Hepatocyte (in vitro differentiated cells): Measurements from ENCODE around the gene NMU.

Experiments used
- EZH2phosphoT487 ChIP-seq: fragments of 200-600 bp; sonication (generic); IDR thresholded peaks from one replicate; pipeline ENCODE4 v1.6.1; 2018; ENCODE audit warnings: antibody characterized with exemption, mild to moderate bottlenecking, low read depth, moderate library complexity; ENCODE audit not compliant: unreplicated experiment, severe bottlenecking
- TF ChIP-seq, protein P1 (sequence below): fragments of 200-600 bp; sonication (generic); IDR thresholded peaks from 2 replicates; pipeline ENCODE4 v1.5.1; 2016; ENCODE audit warnings: antibody characterized with exemption, mild to moderate bottlenecking; ENCODE audit not compliant: poor library complexity

DNA sequence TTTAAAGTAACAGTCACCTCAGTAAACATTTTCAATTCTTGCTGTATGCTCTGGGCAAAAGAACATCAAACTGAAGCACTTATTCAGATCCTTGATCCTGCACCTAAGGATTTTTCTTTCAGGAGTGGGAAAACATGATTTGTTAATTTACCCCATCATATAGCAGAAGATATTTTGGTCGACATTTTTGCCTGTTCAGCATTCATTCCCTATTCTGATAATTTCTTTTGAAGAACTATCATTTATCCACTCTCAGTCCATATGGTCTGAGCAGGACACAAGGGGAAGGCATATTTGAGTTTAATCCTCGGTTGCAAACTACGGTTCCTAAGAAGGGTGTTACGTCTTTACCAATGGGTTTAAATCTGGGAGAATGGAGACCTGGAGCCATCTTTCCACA is 88.2 kb downstream of the NMU start:
- TF ChIP-seq, protein P1, sequence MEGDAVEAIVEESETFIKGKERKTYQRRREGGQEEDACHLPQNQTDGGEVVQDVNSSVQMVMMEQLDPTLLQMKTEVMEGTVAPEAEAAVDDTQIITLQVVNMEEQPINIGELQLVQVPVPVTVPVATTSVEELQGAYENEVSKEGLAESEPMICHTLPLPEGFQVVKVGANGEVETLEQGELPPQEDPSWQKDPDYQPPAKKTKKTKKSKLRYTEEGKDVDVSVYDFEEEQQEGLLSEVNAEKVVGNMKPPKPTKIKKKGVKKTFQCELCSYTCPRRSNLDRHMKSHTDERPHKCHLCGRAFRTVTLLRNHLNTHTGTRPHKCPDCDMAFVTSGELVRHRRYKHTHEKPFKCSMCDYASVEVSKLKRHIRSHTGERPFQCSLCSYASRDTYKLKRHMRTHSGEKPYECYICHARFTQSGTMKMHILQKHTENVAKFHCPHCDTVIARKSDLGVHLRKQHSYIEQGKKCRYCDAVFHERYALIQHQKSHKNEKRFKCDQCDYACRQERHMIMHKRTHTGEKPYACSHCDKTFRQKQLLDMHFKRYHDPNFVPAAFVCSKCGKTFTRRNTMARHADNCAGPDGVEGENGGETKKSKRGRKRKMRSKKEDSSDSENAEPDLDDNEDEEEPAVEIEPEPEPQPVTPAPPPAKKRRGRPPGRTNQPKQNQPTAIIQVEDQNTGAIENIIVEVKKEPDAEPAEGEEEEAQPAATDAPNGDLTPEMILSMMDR = no peak
- TF ChIP-seq EZH2phosphoT487 = no peak
